Kidney epithelial cell (primary cell): Measurements from ENCODE around the gene PDE10A. TPM values are rescaled to one million over a fixed set of nuclear protein-coding genes. Genes with fewer than 3 reads are reported as not detected.

Experiments
- DNase-seq: peaks from one replicate; pipeline ENCODE4 v3.0.0-alpha.2; 2010; ENCODE audit warnings: low read depth
- H3K27me3 ChIP-seq: 2 replicates; pipeline ENCODE4 v1.6.0; 2011; ENCODE audit warnings: low read length; ENCODE audit not compliant: control insufficient read depth, insufficient read depth
- H3K36me3 ChIP-seq: 2 replicates; pipeline ENCODE4 v1.5.1; 2011; ENCODE audit warnings: low read length; ENCODE audit not compliant: control insufficient read depth, insufficient read depth
- H3K4me3 ChIP-seq: 2 replicates; pipeline ENCODE4 v1.5.1; 2011; ENCODE audit warnings: low read depth, mild to moderate bottlenecking, control low read depth, low read length
- CTCF ChIP-seq: IDR thresholded peaks from 2 replicates; pipeline ENCODE4 v1.5.1; 2011; ENCODE audit warnings: mild to moderate bottlenecking, moderate library complexity, low read length, control low read depth, inconsistent platforms; ENCODE audit not compliant: insufficient read depth, poor library complexity, severe bottlenecking
- total RNA-seq: library from RNA; depleted of rRNA; stranded (reverse); fragments of >200 nt; gene quantifications from 2 replicates; pipeline ENCODE4 v1.2.3, GENCODE V29; 2015

Gene PDE10A
- total RNA-seq, 1 donor from 2014 or later = 13.0 TPM

- DNase-seq = no peak
- Histone ChIP-seq H3K4me3 (no peak overlapping the region), H3K27me3 (no peaks in the 10 kb centered on the region), H3K36me3 (no peaks in the 10 kb centered on the region)
- TF ChIP-seq CTCF = no peak
These were observed 32.9 kb upstream of the PDE10A start for GRCh38 chr6:165695722-165696515.

DNA sequence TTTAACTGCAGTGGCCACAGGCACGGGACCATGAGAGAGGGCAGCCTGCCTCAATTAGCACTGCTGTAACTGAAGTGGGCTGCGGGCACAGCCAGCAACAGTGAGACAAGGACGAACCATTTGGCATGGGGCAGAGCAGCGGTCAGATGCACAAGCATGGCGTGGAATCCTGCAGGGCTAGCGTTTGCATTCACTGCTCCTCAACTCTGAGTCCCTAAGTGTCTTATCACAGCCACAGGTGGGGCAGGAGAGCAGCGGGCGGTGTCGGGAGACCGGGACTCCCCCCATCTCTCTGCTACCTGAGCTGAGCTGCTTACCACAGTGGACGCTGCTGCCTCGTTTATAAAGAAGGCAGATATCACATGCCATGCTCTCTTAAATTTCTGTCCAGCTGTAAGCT is 31.3 kb upstream of the PDE10A start:
- DNase-seq = no peak
- TF ChIP-seq CTCF = no peak
- Histone ChIP-seq H3K36me3 (no peaks in the 10 kb centered on the region), H3K27me3 (no peaks in the 10 kb centered on the region), H3K4me3 (no peak overlapping the region)

- no peak for DNase-seq
- no peak overlapping the region for H3K4me3 ChIP-seq
- H3K36me3 ChIP-seq = no peaks in the 10 kb centered on the region
- no peak for TF ChIP-seq CTCF
- no peaks in the 10 kb centered on the region for H3K27me3 ChIP-seq
These were observed 29.1 kb upstream of the PDE10A start for GRCh38 chr6:165692106-165692653.

DNA sequence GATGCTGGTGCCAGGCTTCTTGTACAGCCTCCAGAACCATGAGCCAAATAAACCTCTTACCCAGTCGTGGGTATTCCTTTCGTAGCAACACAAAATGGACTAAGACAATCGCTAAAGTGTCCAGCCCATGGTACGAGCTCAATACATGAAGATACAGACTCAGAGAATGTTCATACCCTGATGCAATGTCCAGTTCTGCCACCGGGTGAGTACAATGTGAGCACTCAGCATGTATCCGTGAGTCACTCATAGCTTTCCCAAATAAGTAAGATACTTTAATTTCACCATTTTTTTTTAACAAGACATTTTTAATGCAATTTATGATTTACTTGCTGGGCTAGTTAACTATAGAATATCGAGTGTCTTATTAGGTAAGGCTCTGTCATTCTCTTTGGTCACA is 26.7 kb upstream of the PDE10A start:
- Histone ChIP-seq H3K4me3 (no peak overlapping the region), H3K27me3 (no peaks in the 10 kb centered on the region), H3K36me3 (no peaks in the 10 kb centered on the region)
- DNase-seq = no peak
- TF ChIP-seq CTCF = no peak

- Histone ChIP-seq H3K36me3 (no peaks in the 10 kb centered on the region), H3K27me3 (no peaks in the 10 kb centered on the region), H3K4me3 (no peak overlapping the region)
- TF ChIP-seq CTCF = no peak
- DNase-seq = no peak
These were observed 23.7 kb upstream of the PDE10A start for GRCh38 chr6:165686596-165687365.
